ENCODE data around the gene POP4. TPM values are rescaled to one million over a fixed set of nuclear protein-coding genes. Genes with fewer than 3 reads are reported as not detected.

POP4 gene
- total RNA-seq, 4 donors from 2014 or later, result 35.4 to 76.8 (median 62.6) TPM

DNA sequence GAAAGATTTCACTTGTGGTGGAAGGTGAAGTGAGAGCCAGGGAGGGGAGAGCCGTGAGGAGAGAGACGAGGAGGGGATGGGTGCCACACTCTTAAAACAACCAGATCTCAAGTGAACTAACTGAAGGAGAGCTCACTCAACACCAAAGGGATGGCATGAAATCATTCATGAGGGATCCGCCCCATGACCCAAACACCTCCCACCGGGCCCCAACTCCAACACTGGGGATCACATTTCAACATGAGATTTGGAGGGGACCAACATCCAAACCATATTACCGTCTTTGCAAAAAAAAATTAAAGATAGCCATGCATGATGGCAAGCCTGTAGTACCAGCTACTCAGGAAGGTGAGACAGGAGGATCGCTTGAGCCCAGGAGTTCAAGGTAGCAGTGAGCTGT, 34.9 kb upstream of the POP4 start:
- Histone ChIP-seq H3K36me3 (no peaks in the 10 kb centered on the region), H3K27ac (no peak overlapping the region), H3K4me1 (no peaks in the 10 kb centered on the region), H3K9me3 (no peaks in the 10 kb centered on the region), H3K27me3 (peaks cover 79% of the 10 kb centered on the region), H3K4me3 (no peak overlapping the region)
- 72% methylated on average over 6 of the region's 6 CpGs for WGBS
- peak in 1 of 2 donors; percentile 35 for DNase-seq (ENCODE audit: low spot score in 2 of 2)
- no peak for TF ChIP-seq EP300 (IDR thresholded peaks at IDR 0.05)
- TF ChIP-seq POLR2AphosphoS5 (IDR thresholded peaks at IDR 0.05), result no peak
- TF ChIP-seq, protein P1, sequence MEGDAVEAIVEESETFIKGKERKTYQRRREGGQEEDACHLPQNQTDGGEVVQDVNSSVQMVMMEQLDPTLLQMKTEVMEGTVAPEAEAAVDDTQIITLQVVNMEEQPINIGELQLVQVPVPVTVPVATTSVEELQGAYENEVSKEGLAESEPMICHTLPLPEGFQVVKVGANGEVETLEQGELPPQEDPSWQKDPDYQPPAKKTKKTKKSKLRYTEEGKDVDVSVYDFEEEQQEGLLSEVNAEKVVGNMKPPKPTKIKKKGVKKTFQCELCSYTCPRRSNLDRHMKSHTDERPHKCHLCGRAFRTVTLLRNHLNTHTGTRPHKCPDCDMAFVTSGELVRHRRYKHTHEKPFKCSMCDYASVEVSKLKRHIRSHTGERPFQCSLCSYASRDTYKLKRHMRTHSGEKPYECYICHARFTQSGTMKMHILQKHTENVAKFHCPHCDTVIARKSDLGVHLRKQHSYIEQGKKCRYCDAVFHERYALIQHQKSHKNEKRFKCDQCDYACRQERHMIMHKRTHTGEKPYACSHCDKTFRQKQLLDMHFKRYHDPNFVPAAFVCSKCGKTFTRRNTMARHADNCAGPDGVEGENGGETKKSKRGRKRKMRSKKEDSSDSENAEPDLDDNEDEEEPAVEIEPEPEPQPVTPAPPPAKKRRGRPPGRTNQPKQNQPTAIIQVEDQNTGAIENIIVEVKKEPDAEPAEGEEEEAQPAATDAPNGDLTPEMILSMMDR (IDR thresholded peaks at IDR 0.05), result no peak
- TF ChIP-seq POLR2A (IDR thresholded peaks at IDR 0.05), result no peak

DNA sequence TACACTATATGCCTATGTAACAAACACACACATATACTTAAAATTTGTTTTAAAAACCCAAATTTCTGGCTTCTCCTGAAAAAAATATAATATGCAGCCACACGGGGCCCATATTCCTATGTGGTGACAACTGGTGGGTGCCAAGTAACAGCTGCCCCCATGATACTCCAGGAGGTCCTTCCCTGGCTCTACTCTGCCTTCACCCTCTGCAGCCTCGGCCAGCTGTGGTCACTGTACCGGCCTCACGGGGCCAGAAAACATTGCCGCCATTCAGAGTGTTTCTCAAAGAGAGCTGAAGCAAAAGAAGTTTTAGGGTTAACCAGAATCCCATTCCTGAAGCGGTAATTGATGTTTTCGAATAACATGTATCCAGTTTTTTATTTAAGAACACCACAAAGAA, 32.6 kb upstream of the POP4 start:
- peak in 1 of 2 donors; percentile 26 for DNase-seq (ENCODE audit: low spot score in 2 of 2)
- 63% methylated on average over 7 of the region's 7 CpGs for WGBS
- no peak overlapping the region for H3K4me3 ChIP-seq

DNA sequence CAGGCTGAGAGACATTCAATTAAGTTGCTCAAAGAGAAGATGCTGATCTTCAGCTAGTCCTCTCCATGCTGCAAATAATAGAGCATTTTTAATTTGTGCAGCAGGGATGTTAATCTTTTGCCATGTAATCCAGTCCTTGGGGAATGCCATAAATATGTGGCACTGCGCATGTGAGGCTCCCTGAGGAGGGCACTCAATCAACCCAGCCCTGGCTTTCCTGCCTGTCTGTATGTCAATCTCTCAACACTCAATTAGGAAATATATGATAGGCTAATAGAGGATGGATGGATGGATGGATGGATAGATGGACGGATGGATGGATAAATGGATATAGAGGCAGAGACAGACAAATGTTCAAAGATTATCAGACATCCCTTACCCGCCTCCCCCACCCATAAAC, 31.6 kb upstream of the POP4 start:
- H3K4me3 ChIP-seq, result no peak overlapping the region
- no peak overlapping the region for H3K27ac ChIP-seq
- 66% methylated on average over 3 of the region's 3 CpGs for WGBS
- no peaks in the 10 kb centered on the region for H3K9me3 ChIP-seq
- no peaks in the 10 kb centered on the region for H3K4me1 ChIP-seq
- DNase-seq (ENCODE audit: low spot score in 2 of 2), result peak in 1 of 2 donors; percentile 4
- no peaks in the 10 kb centered on the region for H3K36me3 ChIP-seq
- peaks cover 80% of the 10 kb centered on the region for H3K27me3 ChIP-seq
- no peak for TF ChIP-seq POLR2AphosphoS5 (IDR thresholded peaks at IDR 0.05)
- TF ChIP-seq, protein P1 (IDR thresholded peaks at IDR 0.05), result no peak
- no peak for TF ChIP-seq EP300 (IDR thresholded peaks at IDR 0.05)
- TF ChIP-seq POLR2A (IDR thresholded peaks at IDR 0.05), result no peak

More for the DNA sequence above, 32.6 kb upstream of the POP4 start:
- H3K36me3 ChIP-seq, result no peaks in the 10 kb centered on the region
- no peaks in the 10 kb centered on the region for H3K4me1 ChIP-seq
- no peaks in the 10 kb centered on the region for H3K9me3 ChIP-seq
- H3K27ac ChIP-seq, result no peak overlapping the region
- peaks cover 79% of the 10 kb centered on the region for H3K27me3 ChIP-seq
- TF ChIP-seq, protein P1 (IDR thresholded peaks at IDR 0.05), result no peak
- TF ChIP-seq POLR2AphosphoS5 (IDR thresholded peaks at IDR 0.05) (no peak), POLR2A (IDR thresholded peaks at IDR 0.05) (no peak), EP300 (IDR thresholded peaks at IDR 0.05) (no peak)

DNA sequence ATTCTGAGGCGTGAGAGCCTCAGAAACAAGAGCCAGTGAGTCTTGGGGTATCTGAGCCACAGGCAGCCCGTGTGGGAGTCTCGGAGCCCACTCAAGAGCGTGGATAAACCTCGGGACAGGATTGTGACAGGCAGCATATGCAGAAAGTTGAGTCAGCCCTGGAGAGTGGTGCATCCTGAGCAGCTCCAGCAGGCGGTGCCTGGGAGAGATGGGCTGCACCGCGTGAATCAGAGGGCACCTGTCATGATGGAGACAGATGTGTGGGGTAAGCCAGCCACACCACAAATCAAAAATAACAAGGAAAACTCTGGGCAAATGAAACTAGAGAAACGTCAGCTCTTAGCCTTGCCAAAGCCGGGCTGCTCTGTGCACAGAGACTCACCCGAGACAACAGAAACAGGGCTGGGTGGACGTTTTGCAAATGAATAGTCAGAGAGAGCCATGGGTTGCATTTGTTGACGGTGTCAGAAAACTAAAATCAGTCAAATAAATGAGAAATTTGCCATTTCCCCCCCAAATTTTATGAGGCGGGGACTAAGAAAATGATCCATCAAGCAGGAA, 30.0 kb upstream of the POP4 start:
- H3K27ac ChIP-seq, result no peak overlapping the region
- H3K27me3 ChIP-seq, result peaks cover 73% of the 10 kb centered on the region
- TF ChIP-seq, protein P1 (IDR thresholded peaks at IDR 0.05), result no peak
- no peak for TF ChIP-seq POLR2AphosphoS5 (IDR thresholded peaks at IDR 0.05)
- TF ChIP-seq EP300 (IDR thresholded peaks at IDR 0.05), result no peak
- no peak for TF ChIP-seq POLR2A (IDR thresholded peaks at IDR 0.05)
- H3K36me3 ChIP-seq, result no peaks in the 10 kb centered on the region
- no peaks in the 10 kb centered on the region for H3K9me3 ChIP-seq
- DNase-seq (ENCODE audit: low spot score in 2 of 2), result peak in 1 of 2 donors; percentile 24
- no peak overlapping the region for H3K4me3 ChIP-seq
- no peaks in the 10 kb centered on the region for H3K4me1 ChIP-seq
- 27% methylated on average over 11 of the region's 14 CpGs for WGBS

DNA sequence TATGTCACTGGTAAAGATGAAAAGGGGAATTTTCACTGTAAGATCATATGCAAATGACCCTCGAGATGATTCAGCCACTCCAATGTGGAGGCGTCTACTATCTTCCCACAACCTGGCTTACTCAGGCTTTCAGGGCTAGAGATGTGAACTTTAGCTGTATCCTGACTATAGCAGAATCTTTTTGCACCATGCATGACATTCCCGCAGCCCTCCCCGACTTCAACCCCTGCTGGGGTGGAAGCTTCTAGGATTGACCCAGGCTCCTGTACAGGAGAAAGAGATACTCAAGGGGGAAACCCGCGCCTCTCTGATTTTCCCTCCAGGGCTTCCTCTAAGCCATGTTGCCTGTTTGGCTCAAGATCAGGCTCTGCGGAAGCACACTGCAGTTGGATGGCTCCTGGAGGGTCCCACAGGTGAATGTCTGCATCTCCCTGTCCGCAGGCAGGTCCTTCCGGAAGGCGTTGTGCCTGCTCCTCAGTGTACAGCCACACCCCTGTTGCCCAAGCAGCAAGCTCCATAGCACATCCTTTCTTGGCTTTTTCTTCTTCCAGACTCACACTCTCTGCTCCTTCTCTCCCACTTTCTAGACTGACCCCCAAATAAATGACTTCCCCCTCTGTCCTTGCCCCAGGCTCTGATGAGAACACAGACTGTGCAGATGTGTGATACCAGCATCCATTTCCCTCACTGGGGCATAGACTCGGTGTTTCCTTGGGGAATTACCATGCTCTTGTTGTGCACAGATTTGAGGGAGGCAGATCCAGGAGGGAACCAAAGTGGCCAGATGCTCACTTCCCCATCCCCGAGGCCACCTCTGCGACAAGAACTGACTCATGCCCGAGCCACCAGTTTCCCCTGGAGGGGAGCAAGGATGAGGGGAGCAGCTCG, 29.1 kb upstream of the POP4 start:
- peaks cover 70% of the 10 kb centered on the region for H3K27me3 ChIP-seq
- WGBS, result 46% methylated on average over 14 of the region's 15 CpGs
- H3K4me1 ChIP-seq, result no peaks in the 10 kb centered on the region
- no peaks in the 10 kb centered on the region for H3K36me3 ChIP-seq
- no peaks in the 10 kb centered on the region for H3K9me3 ChIP-seq
- H3K4me3 ChIP-seq, result no peak overlapping the region
- no peak for TF ChIP-seq EP300 (IDR thresholded peaks at IDR 0.05)
- no peak for TF ChIP-seq POLR2A (IDR thresholded peaks at IDR 0.05)
- TF ChIP-seq, protein P1 (IDR thresholded peaks at IDR 0.05), result no peak
- TF ChIP-seq POLR2AphosphoS5 (IDR thresholded peaks at IDR 0.05), result no peak
- peak in 1 of 2 donors; percentile 65 for DNase-seq (ENCODE audit: low spot score in 2 of 2)
- no peak overlapping the region for H3K27ac ChIP-seq

Data from suprapubic skin (tissue), 4 donors.